Sigmoid colon (tissue), 7 donors: ENCODE results near the gene SLC47A2. TPM values are rescaled to one million over a fixed set of nuclear protein-coding genes. Genes with fewer than 3 reads are reported as not detected.
A peak's percentile ranks its signal among the peaks of the same experiment; 100 is the strongest.

Experiments
- DNase-seq: peaks from one replicate; pipeline ENCODE4 v3.0.0-alpha.2; 2019
- H3K27ac ChIP-seq, 4 donors: fragments of 200-600 bp; sonication (generic); one replicate each; pipeline ENCODE4 v1.5.1; 2016 to 2019; ENCODE audit warnings: mild to moderate bottlenecking in 1 of 4
- H3K27me3 ChIP-seq, 3 donors: fragments of 200-600 bp; sonication (generic); one replicate each; pipeline ENCODE4 v1.5.1; 2019; ENCODE audit warnings: mild to moderate bottlenecking in 1 of 3
- H3K36me3 ChIP-seq, 4 donors: fragments of 200-600 bp; sonication (generic); one replicate each; pipeline ENCODE4 v1.5.1; 2016 to 2019
- H3K4me1 ChIP-seq, 4 donors: fragments of 200-600 bp; sonication (generic); one replicate each; pipeline ENCODE4 v1.5.1; 2017 to 2019
- H3K4me3 ChIP-seq, 4 donors: fragments of 200-600 bp; sonication (generic); one replicate each; pipeline ENCODE4 v1.5.1; 2017 to 2019; ENCODE audit warnings: mild to moderate bottlenecking in 2 of 4, moderate library complexity in 1 of 4
- H3K9me3 ChIP-seq, 4 donors: fragments of 200-600 bp in 3 of 4; sonication (generic) in 3 of 4; one replicate each; pipeline versions ENCODE4 v1.5.1 to v1.6.1; 2013 to 2019
- CTCF ChIP-seq, 4 experiments: fragments of 450-650 bp in 3 of 4; fragments of 200-600 bp in 1 of 4; IDR thresholded peaks; one replicate each; pipeline ENCODE4 v1.5.1; 2016 to 2019; ENCODE audit warnings: antibody characterized with exemption in 4 of 4, mild to moderate bottlenecking in 3 of 4, moderate library complexity in 2 of 4
- EP300 ChIP-seq, 4 donors: sonication (generic); formaldehyde crosslinking; IDR thresholded peaks; one replicate each; pipeline ENCODE4 v1.6.1; 2017; ENCODE audit warnings: antibody characterized with exemption in 4 of 4
- POLR2A ChIP-seq, 2 donors: fragments of 450-650 bp; IDR thresholded peaks; one replicate each; pipeline ENCODE4 v1.6.1; 2016; ENCODE audit warnings: antibody characterized with exemption in 2 of 2, mild to moderate bottlenecking in 2 of 2, moderate library complexity in 2 of 2
- POLR2AphosphoS5 ChIP-seq, 4 donors: sonication (generic); formaldehyde crosslinking; IDR thresholded peaks; one replicate each; pipeline ENCODE4 v1.6.1; 2017; ENCODE audit warnings: antibody characterized with exemption in 4 of 4
- WGBS, 2 donors: extraction: QIAGEN DNeasy Blood & Tissue Kit; methylation state at CpG; one replicate each; pipeline ENCODE4 v1.1.7; 2013; 5-methylcytosine and 5-hydroxymethylcytosine counted together
- intact Hi-C: fragments of 100-400 bp; cut with DNase I; formaldehyde crosslinking; loops from one replicate; pipeline ENCODE4 v1.15.1; 2023
- polyA plus RNA-seq, 3 donors: library from polyadenylated mRNA; stranded (reverse); fragments of 200-250 nt; gene quantifications; one replicate each; pipeline ENCODE4 v1.2.3, GENCODE V29; 2013
- total RNA-seq, 4 donors: library from RNA; depleted of rRNA; stranded (reverse); fragments of >200 nt; gene quantifications; one replicate each; pipeline ENCODE4 v1.1.0, GENCODE V29; 2016
- donor health status: healthy with polysubstance abuse.
- donor health status: Bipolar disorder and iron deficiency.
- donor health status: healthy.

SLC47A2 gene
- total and polyA plus RNA-seq, 7 donors, result 0.35 to 0.60 (median 0.46) TPM; not detected in 4

GRCh38 chr17:19747829-19748806 lies 31.7 kb upstream of the SLC47A2 start, which contains the start of gene ALDH3A1:
Gene ALDH3A1, minus strand, starts transcription at chr17:19748298. Its CDS starts 3,169 bp downstream, at chr17:19745129.
- H3K4me3 ChIP-seq, result no peak within 1 kb of the TSS
- 20 to 64% methylated on average over 25 of the region's 25 CpGs for WGBS, 2 donors
- no peaks in the 10 kb centered on the region for H3K27me3 ChIP-seq
- peaks cover 0 to 27% (median 21%) of the 10 kb centered on the region in 4 donors for H3K4me1 ChIP-seq
- TF ChIP-seq CTCF (IDR thresholded peaks at IDR 0.05), result no peak
- TF ChIP-seq POLR2A (IDR thresholded peaks at IDR 0.05), result no peak
- TF ChIP-seq POLR2AphosphoS5 (IDR thresholded peaks at IDR 0.05), result no peak
- no peak for TF ChIP-seq EP300 (IDR thresholded peaks at IDR 0.05)
- no peaks in the 10 kb centered on the region for H3K36me3 ChIP-seq
- no peak within 1 kb of the TSS for H3K27ac ChIP-seq
- DNase-seq, result no peak
- intact Hi-C loops, result no loop called here
- no peaks in the 10 kb centered on the region for H3K9me3 ChIP-seq

- Histone ChIP-seq H3K9me3 (no peaks in the 10 kb centered on the region), H3K36me3 (no peaks in the 10 kb centered on the region), H3K27me3 (no peaks in the 10 kb centered on the region), H3K4me1 (peaks cover 0 to 19% (median 13%) of the 10 kb centered on the region in 4 donors), H3K27ac (no peak overlapping the region), H3K4me3 (no peak overlapping the region)
- TF ChIP-seq EP300 (IDR thresholded peaks at IDR 0.05) (no peak), CTCF (IDR thresholded peaks at IDR 0.05) (no peak), POLR2A (IDR thresholded peaks at IDR 0.05) (no peak), POLR2AphosphoS5 (IDR thresholded peaks at IDR 0.05) (no peak)
- WGBS, 2 donors, result 89 to 94% methylated on average over 13 of the region's 13 CpGs
- DNase-seq, result no peak
- intact Hi-C loops, result no loop called here
Observed at GRCh38 chr17:19747159-19747719, 30.9 kb upstream of the SLC47A2 start.

- Histone ChIP-seq H3K27ac (no peak overlapping the region), H3K9me3 (no peaks in the 10 kb centered on the region), H3K4me3 (no peak overlapping the region), H3K27me3 (no peaks in the 10 kb centered on the region), H3K36me3 (no peaks in the 10 kb centered on the region), H3K4me1 (peaks cover 0 to 18% (median 11%) of the 10 kb centered on the region in 4 donors)
- intact Hi-C loops, result no loop called here
- WGBS, 2 donors, result 88 to 92% methylated on average over 20 of the region's 20 CpGs
- no peak for DNase-seq
- TF ChIP-seq POLR2AphosphoS5 (IDR thresholded peaks at IDR 0.05), result no peak
- no peak for TF ChIP-seq EP300 (IDR thresholded peaks at IDR 0.05)
- no peak for TF ChIP-seq CTCF (IDR thresholded peaks at IDR 0.05)
- no peak for TF ChIP-seq POLR2A (IDR thresholded peaks at IDR 0.05)
Observed at GRCh38 chr17:19746517-19746916, 30.1 kb upstream of the SLC47A2 start.

GRCh38 chr17:19744922-19745757 lies 28.8 kb upstream of the SLC47A2 start:
- no peaks in the 10 kb centered on the region for H3K9me3 ChIP-seq
- H3K27ac ChIP-seq, result peak overlapping the region; percentile 14 to 72 (median 54)
- H3K27me3 ChIP-seq, result no peaks in the 10 kb centered on the region
- peaks cover 0 to 18% (median 11%) of the 10 kb centered on the region in 4 donors for H3K4me1 ChIP-seq
- TF ChIP-seq EP300 (IDR thresholded peaks at IDR 0.05) (no peak), POLR2AphosphoS5 (IDR thresholded peaks at IDR 0.05) (peak in 2 of 4 donors; percentile 23 to 32), CTCF (IDR thresholded peaks at IDR 0.05) (peak; percentile 84 to 99 (median 92)), POLR2A (IDR thresholded peaks at IDR 0.05) (no peak)
- DNase-seq, result peak; percentile 96
- intact Hi-C loops, result loop anchor here (2.0 kb wide), 1 partner anchor 96 kb away; the partner anchor contains the start of gene ALDH3A2
- 7 to 29% methylated on average over 50 of the region's 50 CpGs for WGBS, 2 donors
- no peaks in the 10 kb centered on the region for H3K36me3 ChIP-seq
- H3K4me3 ChIP-seq, result peak overlapping the region; percentile 46 to 66 (median 60)
